Muscle of leg (tissue), 11 donors: ENCODE results near the gene RGS2. TPM values are rescaled to one million over a fixed set of nuclear protein-coding genes. Genes with fewer than 3 reads are reported as not detected.

Experiments used
- DNase-seq: peaks from one replicate; pipeline ENCODE4 v3.0.0; 2013
- H3K27ac ChIP-seq: one replicate; pipeline ENCODE4 v1.5.1; 2013; ENCODE audit warnings: mild to moderate bottlenecking, low read length, control low read depth
- H3K27me3 ChIP-seq: one replicate; pipeline ENCODE4 v1.6.1; 2013; ENCODE audit warnings: low read length; ENCODE audit not compliant: control insufficient read depth, insufficient read depth
- H3K36me3 ChIP-seq: one replicate; pipeline ENCODE4 v1.6.1; 2013; ENCODE audit warnings: low read length; ENCODE audit not compliant: control insufficient read depth, insufficient read depth
- H3K4me1 ChIP-seq: one replicate; pipeline ENCODE4 v1.6.1; 2013; ENCODE audit warnings: low read length; ENCODE audit not compliant: control insufficient read depth, insufficient read depth
- H3K4me3 ChIP-seq: one replicate; pipeline ENCODE4 v1.5.1; 2013; ENCODE audit warnings: low read length, control low read depth
- H3K9me3 ChIP-seq: replicated peaks from 2 replicates; pipeline ENCODE4 v1.6.1; 2013; ENCODE audit warnings: low read depth, low read length; ENCODE audit not compliant: control insufficient read depth
- WGBS: methylation state at CpG from one replicate; pipeline ENCODE4 v1.1.5; 2013; ENCODE audit warnings: missing lambda C conversion rate; ENCODE audit not compliant: insufficient coverage; 5-methylcytosine and 5-hydroxymethylcytosine counted together
- polyA plus RNA-seq, 8 donors: library from polyadenylated mRNA; unstranded; fragments of 120-200 nt; gene quantifications; one replicate each; pipeline versions ENCODE4 v1.2.1 to v1.2.3, GENCODE V29; 2013; ENCODE audit warnings: inconsistent platforms in 1 of 8, low replicate concordance in 1 of 8; ENCODE audit not compliant: insufficient read length in 8 of 8, insufficient read depth in 1 of 8
- total RNA-seq: library from RNA; stranded (reverse); fragments of 120-200 nt; gene quantifications from one replicate; pipeline ENCODE4 v1.2.4, GENCODE V29; 2013

RGS2 gene
- total and polyA plus RNA-seq, 9 donors = 94.2 to 141 (median 113) TPM

DNA sequence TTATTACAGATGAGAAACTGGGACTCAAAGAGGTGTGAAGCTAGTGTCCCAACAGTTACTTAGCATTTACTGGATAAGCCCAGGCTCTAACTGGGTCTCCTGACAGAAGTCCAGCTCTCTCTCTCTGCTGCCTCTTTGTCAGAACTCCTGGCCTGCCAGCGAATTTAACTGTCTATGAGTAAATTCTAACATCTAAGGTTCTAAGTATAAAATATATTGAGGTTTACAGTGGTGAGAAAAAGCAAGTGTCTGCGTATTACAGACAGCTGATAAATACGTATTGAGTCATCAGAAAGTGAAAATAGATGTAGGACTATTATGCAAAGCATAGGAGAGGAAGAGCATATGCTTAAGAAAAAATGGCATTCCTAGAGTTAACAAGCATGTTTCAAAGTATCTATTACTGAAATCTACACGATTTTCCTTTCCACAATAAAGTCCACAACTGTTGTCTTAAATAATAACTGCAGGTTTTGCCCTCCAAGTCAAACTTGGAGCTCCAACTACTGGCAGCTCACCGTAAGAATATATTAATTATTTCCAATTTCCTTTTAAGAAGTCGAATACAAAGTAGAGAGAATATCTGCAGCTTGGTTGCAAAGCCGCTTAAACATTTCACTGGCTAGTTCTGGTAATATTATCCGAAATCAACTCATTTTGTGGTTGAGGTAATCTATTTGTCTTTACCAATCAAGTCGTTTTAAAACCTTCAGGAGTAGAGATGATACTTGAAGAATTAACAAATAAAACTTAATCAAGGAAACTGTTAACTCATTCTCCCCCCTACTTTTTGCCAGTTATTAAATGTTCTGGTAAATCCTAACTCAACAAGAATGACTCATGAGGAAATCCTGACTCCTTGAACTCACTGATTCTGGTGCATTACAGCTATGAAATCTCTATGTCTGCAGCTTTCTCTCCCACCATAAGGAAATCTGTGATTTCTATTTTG, 1.4 kb upstream of the RGS2 start:
- DNase-seq = peak; percentile 41
- no CpG with 5 or more reads among the region's 9 CpGs for whole genome bisulfite sequencing
- peaks cover 9% of the 10 kb centered on the region for H3K36me3 ChIP-seq
- H3K4me1 ChIP-seq = peaks cover 8% of the 10 kb centered on the region
- H3K4me3 ChIP-seq = peak overlapping the region; percentile 92
- H3K9me3 ChIP-seq = no peaks in the 10 kb centered on the region
- H3K27ac ChIP-seq = peak overlapping the region; percentile 91
- H3K27me3 ChIP-seq = no peaks in the 10 kb centered on the region

DNA sequence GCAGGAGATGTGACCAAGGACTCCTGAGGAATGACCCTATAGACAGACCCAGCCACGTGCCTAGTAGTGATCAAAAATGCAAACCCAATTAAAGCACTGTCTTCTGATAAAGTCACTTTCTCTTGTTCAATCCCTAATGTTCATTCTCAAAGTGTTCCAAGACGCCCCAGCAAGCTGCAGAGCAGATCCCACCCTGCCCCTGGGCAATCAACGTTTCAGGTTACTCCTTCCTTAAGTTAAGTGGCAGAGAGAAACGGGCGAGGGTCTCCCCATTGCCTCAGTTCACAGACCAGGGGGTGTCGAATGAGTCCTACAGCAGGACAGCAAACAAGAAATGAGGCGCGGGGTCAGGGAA, 699 bp upstream of the RGS2 start:
- no peak for DNase-seq
- peaks cover 8% of the 10 kb centered on the region for H3K4me1 ChIP-seq
- peak overlapping the region; percentile 92 for H3K4me3 ChIP-seq
- peaks cover 9% of the 10 kb centered on the region for H3K36me3 ChIP-seq
- 0% methylated on average over 6 of the region's 8 CpGs for WGBS
- H3K27ac ChIP-seq = peak overlapping the region; percentile 91
- H3K9me3 ChIP-seq = no peaks in the 10 kb centered on the region
- no peaks in the 10 kb centered on the region for H3K27me3 ChIP-seq

- Histone ChIP-seq H3K4me3 (peak overlapping the region; percentile 92), H3K27me3 (no peaks in the 10 kb centered on the region), H3K36me3 (peaks cover 9% of the 10 kb centered on the region), H3K4me1 (peaks cover 8% of the 10 kb centered on the region), H3K9me3 (no peaks in the 10 kb centered on the region), H3K27ac (peak overlapping the region; percentile 93)
- WGBS = 5% methylated on average over 13 of the region's 25 CpGs
- peak; percentile 82 for DNase-seq
Measured at GRCh38 chr1:192809307-192810252, 741 bp downstream of the RGS2 start.

- H3K4me1 ChIP-seq = peaks cover 8% of the 10 kb centered on the region
- H3K36me3 ChIP-seq = peaks cover 9% of the 10 kb centered on the region
Measured at GRCh38 chr1:192810253-192810880, 1.5 kb downstream of the RGS2 start.

GRCh38 chr1:192811006-192811405, 2.2 kb downstream of the RGS2 start:
- no CpG with 5 or more reads among the region's 3 CpGs for WGBS
- H3K36me3 ChIP-seq = peaks cover 9% of the 10 kb centered on the region
- no peak overlapping the region for H3K27ac ChIP-seq
- peaks cover 8% of the 10 kb centered on the region for H3K4me1 ChIP-seq
- DNase-seq = no peak
- no peaks in the 10 kb centered on the region for H3K9me3 ChIP-seq
- H3K27me3 ChIP-seq = no peaks in the 10 kb centered on the region
- peak overlapping the region; percentile 92 for H3K4me3 ChIP-seq

More at GRCh38 chr1:192810253-192810880, 1.5 kb downstream of the RGS2 start:
- DNase-seq = peak; percentile 90
- Histone ChIP-seq H3K4me3 (peak overlapping the region; percentile 92), H3K27me3 (no peaks in the 10 kb centered on the region), H3K9me3 (no peaks in the 10 kb centered on the region), H3K27ac (peak overlapping the region; percentile 93)
- 23% methylated on average over 2 of the region's 5 CpGs for WGBS

- peaks cover 9% of the 10 kb centered on the region for H3K36me3 ChIP-seq
- H3K4me1 ChIP-seq = peaks cover 8% of the 10 kb centered on the region
- WGBS = 92% methylated on average over 2 of the region's 6 CpGs
- peak overlapping the region; percentile 21 for H3K4me3 ChIP-seq
- H3K27me3 ChIP-seq = no peaks in the 10 kb centered on the region
- H3K27ac ChIP-seq = no peak overlapping the region
- H3K9me3 ChIP-seq = no peaks in the 10 kb centered on the region
- no peak for DNase-seq
Measured at GRCh38 chr1:192811594-192812239, 2.9 kb downstream of the RGS2 start.

- H3K4me3 ChIP-seq = no peak overlapping the region
- DNase-seq = no peak
Measured at GRCh38 chr1:192812420-192813209, 3.8 kb downstream of the RGS2 start.

DNA sequence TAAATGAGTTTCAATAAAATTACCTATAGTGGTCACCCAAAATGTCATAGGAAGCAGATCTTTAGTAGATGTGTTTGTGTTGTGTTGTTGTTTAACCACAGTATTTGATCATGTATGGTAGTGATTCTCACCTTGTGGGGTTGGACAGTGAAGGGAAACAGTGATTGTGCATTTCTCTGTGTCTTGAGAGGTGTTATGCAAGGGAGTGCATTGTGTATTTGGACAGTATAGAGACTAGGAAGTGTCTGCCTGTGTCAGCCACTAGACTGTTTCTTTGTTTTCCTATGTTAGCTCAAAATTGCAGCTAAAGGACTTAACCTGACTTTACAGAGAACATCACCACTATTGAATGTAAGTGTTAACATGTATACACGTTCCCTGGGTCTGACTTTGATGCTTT, 6.0 kb downstream of the RGS2 start:
- Histone ChIP-seq H3K27ac (no peak overlapping the region), H3K27me3 (no peaks in the 10 kb centered on the region), H3K4me3 (no peak overlapping the region), H3K36me3 (peaks cover 9% of the 10 kb centered on the region), H3K9me3 (no peaks in the 10 kb centered on the region), H3K4me1 (peaks cover 4% of the 10 kb centered on the region)
- no CpG with 5 or more reads among the region's 1 CpG for WGBS
- no peak for DNase-seq

More at GRCh38 chr1:192812420-192813209, 3.8 kb downstream of the RGS2 start:
- H3K27me3 ChIP-seq = no peaks in the 10 kb centered on the region
- peaks cover 9% of the 10 kb centered on the region for H3K36me3 ChIP-seq
- H3K4me1 ChIP-seq = peaks cover 8% of the 10 kb centered on the region
- WGBS = no CpG with 5 or more reads among the region's 3 CpGs
- H3K9me3 ChIP-seq = no peaks in the 10 kb centered on the region
- no peak overlapping the region for H3K27ac ChIP-seq

DNA sequence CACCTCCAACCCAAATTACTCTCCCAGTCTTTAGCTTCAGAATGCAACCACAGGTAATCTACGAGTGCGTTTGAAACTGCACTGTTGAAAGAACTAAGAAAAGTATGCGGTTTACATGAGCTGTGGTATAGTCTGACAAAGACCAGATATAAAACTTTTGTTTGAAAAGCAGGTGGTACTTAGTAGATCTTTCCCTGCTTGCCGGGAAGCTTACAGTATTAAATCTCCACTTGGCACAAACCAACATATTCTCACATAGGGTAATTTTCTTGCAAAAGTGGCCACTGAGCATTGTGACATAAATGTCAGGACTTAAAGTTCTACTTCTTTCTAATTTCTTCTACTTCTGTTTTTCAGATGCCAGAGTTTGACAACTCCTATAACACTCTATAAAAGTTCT, 8.4 kb downstream of the RGS2 start:
- no peaks in the 10 kb centered on the region for H3K27me3 ChIP-seq
- no peak overlapping the region for H3K4me3 ChIP-seq
- DNase-seq = no peak
- no CpG with 5 or more reads among the region's 4 CpGs for WGBS
- H3K27ac ChIP-seq = no peak overlapping the region
- no peaks in the 10 kb centered on the region for H3K36me3 ChIP-seq
- no peaks in the 10 kb centered on the region for H3K9me3 ChIP-seq
- H3K4me1 ChIP-seq = no peaks in the 10 kb centered on the region
